HG02588 (cell line): ENCODE data around the gene IL31.
"Not testable (repeated sequence)": the region's sequence is repeated elsewhere in the genome, so short reads cannot be mapped to it uniquely, and the experiment has no call there.

Experiments used
- ATAC-seq: cut with Tn5 transposase; IDR thresholded peaks from one replicate; pipeline ENCODE4 v1.9.1; 2021; ENCODE audit warnings: mild to moderate bottlenecking, moderate library complexity; ENCODE audit not compliant: unreplicated experiment

The IL31 gene

DNA sequence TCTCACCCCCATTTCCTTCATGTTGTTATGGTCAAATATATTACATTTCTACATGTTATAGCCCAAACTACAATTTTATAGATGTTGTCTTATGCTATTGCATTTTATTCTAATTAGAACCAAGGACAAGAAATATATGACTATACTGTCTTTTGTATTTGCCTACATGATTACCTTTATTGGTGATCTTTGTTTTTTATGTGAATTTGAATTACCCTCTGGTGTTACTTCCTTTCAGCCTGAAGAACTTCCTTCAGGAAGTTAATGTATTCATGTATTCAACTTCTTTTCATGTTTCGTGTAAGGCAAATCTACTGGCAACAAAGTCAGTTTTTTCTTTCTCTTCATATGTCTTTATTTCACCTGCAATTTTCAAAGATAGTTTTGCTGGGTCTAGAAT lies 20.8 kb upstream of the IL31 start:
- ATAC-seq: no peak

DNA sequence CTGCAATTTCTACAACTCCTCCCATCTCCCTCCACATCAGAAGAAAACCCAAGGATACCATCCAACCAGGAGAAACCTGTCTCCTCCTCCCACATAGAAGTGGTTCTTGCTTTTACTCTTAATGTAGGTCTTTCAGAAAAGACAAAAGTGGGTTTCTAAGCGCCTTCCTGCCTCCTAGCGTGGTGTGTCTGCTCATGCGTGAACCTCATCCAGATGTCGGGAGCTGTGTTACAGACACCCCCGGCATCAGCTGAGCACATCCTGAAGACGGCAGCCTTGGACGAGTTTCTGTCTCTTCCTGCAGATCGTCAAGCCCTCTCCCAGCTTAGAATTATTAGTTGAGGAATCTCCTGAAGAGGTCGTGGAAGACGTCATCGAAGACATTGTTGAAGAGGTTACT lies 18.4 kb upstream of the IL31 start:
- ATAC-seq: no peak

DNA sequence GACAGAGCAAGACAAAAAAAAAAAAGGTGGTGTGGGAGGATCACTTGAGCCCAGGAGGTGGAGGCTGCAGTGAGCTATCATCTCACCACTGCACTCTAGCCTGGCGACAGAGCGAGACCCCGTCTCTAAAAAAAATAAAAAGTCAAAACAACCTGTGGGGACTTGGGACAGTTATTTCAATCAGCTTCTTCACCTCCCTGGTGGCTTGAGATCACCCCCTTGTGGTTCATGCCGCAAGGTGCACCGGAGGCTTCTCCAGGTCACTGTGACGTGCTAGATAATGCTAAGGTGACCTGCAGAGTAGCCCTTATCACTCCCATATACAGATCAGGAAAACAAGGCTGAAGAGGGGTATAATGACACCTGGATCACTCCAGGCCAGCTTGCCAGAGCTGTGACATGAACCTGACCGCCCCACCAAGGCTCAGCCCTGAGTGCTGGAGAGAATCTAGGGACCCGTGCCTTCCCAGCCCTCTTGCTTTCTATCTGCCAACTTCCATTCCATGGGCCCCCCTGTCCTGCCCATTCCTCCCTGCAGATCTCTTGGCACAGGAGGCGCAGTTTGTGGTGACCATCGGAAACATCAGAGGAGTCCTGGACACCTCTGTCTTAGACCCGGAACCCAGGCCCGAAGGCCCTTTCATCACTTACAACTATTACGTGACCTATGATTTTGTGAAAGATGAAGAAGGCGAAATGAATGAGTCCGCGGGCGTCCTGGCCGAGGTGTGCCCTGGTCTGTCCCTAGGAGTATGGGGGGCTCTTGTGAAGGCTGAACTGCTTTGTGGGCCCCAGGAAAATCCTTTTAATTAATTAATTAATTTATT lies 17.0 kb upstream of the IL31 start:
- ATAC-seq: no peak

DNA sequence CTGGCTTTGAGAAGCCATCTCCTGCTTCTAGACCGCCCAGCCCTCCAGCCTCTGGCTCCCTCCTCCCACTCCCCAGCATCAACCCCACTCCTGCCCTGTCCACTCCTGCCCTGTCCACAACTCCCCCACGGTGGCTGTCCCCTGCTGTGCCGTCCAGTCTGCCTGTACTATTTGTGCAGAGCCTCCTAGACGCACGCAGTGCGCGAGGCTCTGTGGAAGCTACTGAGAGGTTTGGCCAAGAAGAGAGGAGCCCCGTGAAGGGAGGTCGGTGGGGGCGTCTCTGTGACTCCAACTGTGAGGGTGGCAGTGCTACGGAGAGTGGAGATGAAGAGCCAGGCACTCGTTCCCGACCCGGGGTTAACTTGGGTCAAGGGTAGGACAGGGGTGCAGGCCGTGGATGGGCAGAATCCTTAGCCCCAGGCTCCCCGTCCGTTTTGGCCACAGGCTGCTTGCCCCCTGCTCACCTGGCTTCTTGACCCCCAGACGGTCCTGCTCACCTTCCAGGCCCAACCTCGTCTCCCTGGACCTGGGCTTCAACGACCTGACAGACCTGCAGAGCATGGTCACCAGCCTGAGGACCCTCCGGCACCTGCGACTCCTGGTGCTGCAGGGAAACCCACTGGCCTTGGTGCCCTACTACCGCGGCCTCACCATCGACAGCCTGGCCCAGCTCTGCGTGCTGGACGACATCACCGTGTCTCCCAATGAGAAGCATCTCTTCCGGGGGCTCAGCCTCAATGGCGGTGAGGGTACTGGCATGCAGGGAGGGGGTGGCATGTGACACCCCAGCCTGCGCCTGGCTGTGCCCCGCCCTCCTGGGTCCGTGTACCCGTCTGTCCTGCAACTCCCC lies 15.8 kb upstream of the IL31 start:
- no peak for ATAC-seq

DNA sequence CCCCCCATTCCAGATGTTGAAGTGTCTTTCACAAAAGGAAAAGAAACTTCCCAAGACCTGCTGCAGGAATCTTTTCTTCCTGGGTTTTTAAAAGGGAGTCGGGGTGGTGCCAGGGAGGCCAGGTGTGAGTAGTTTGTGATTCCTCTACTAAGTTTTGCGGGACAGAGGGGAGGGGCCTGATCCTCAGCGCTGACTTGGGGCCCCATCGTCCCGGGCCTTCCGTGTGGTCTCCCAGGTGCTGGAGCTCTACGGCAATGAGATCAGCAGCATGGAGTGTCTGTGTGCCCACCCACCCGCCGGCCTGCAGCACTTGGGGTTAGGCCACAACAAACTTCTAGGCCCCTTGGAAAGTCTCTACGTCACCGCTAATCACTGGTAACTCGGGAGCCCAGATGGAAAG lies 13.4 kb upstream of the IL31 start:
- no peak for ATAC-seq

DNA sequence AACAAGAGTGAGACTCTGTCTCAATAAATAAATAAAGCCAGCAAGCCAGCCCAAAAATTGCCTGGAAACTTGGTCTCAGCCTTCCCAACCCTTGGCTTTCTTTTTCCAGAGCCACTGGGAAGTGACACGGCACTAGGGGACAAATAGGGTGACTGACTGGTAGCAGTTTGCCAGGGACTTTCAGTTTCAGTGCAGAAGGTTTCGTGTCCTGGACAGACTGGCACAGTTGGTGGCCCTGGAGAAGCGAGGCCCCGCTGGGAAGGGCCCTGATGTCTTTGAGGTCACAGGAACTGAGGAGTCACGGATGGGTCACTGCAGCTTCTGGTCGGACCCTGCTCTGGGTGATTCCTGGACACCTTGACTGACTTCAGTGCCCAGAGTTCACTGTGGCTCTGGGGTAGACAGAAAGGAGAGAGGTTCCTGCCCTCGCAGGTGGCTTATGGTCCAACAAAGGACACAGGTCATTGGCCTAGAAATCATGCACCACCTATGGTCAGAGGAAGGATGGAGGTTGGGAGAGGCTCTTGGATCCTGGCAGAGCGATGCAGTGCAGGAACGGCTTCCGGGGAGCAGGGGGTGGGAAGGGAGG lies 11.6 kb upstream of the IL31 start:
- no peak for ATAC-seq

DNA sequence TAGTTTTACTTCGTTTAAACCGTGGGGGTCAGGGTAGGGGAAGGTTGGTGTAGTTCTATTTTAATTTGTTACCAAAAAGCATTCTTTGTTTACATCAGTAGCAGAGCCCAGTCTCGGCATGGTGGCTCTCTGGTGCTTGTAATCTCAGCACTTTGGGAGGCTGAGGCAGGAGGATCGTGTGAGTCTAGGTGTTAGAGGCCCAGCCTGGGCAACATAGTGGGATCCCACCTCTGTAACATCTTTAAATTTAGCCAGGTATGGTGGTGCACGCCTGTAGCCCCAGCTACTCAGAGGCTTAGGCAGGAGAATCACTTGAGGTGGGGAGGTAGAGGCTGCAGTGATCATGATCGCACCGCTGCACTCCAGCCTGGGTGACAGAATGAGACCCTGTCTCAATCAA lies 11.1 kb upstream of the IL31 start:
- no peak for ATAC-seq

DNA sequence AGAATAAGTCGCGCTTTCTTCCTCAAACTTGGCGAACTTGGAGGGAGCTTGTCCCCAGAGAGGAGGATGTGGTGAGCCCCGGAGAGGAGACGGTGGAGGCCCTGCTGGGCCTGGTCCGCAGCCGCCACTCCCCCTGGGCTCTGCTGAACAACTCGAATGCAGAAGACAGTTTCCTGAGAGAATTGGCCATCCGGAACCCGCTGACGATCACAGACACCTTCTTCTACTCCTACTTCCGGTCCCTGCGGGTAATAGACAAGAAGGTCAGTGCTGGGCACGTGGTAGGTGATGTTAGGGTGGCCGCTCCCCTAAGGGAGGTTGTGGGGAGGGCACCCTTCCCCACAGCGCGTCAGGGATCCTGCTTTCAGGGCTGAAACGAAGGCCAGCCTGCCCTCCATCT lies 10.5 kb upstream of the IL31 start:
- ATAC-seq: no peak

DNA sequence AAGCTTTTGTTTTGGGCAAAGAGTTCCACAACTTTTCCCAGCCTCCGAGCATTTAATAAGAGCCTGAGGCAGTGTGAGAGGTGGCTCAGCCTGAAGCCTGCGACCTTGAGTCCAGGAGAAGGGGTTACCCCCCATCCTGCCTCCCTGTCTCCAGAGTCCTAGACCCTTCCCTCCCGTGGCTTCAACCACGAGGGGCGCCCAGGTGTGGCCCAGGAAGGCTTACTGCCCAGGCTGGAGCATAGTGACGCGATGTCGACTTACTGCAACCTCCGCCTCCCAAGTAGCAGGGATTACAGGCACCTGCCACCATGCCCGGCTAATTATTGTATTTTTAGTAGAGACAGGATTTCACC lies 9.5 kb upstream of the IL31 start:
- no peak for ATAC-seq

DNA sequence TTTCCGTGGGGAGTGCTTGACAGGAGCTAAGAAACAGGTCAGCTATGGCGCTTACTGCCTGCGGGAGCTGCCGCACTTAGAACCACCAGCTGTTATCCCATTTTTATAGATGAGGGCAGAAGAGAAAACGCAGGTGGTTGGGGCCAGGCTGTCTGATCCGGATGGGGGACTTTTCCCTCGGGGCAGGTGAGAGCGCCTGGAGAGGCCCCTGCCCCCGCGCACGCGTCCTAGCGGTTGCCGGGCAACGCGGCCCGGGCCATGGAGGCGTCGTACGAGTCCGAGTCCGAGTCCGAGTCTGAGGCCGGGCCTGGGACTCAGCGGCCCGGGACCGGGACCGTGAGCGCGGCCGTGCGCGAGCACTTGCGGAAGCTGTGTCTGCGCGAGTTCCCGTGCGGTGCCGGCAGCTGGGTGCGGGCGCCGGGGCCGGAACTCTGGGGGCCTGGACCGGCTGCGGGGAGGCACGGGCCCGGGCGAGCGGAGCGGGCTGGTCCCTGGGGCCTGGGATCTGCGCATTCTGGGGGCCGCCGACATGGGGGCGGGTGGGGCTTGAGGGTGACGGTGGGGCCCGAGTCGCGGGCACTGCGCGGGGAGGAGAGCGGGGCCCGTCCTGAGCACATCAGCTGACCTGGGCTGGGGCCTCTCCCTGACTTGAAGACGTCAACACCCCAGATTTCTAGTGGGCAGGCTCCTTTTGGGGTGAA lies 9.0 kb upstream of the IL31 start, which contains the start of gene LRRC43:
Gene LRRC43, plus strand, starts transcription at position 237 of the 701 bp plus-strand sequence. Its CDS starts 22 bp downstream, at position 259.
- no peak for ATAC-seq

DNA sequence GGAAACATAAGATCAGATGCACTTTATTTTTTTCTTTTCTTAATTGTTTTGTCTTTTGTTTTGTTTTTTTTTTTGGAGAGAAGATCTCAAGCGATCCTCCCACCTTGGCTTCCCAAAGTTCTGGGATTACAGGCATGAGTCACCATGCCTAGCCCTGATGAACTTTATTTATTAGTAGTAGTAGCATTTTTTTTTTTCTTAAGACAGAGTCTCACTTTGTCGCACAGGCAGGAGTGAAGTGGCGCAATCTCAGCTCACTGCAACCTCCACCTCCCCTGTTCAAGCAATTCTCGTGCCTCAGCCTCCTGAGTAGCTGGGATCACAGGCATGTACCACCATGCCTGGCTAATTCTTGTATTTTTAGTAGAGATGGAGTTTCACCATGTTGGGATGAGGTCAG lies 2.5 kb upstream of the IL31 start:
- not testable (repeated sequence) for ATAC-seq

DNA sequence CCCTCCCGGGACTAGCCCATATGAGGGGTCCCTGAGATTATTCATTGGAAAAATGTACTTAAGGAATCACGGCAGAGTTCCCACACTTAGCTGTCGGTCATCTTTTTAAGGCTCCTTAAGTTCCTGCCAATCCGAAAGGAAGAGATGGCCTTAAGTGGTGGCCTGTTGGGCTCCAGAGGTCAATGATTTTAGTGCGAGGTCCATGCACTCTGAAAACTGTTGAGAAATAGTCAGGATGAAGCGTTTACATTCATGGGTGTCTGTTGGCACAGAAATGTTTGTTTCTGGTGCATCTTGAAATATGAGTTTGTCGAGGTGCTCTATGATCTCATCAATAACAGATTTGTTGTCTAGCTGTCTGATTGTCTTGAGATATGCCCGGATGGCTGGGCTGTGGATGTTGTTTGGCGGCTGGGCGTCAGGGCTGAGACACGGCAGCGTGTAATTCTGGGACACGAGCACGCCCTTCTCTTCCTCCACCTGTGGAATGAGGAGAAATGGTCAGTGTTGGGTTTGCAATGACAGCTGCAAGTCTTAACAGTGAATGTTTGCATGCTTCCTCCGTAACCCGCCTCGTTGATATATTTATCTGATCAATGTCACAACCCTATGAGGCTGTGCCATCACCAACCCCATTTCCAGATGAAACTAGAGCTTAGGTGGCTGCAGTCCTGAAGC lies 1.6 kb downstream of the IL31 start:
- no peak for ATAC-seq

DNA sequence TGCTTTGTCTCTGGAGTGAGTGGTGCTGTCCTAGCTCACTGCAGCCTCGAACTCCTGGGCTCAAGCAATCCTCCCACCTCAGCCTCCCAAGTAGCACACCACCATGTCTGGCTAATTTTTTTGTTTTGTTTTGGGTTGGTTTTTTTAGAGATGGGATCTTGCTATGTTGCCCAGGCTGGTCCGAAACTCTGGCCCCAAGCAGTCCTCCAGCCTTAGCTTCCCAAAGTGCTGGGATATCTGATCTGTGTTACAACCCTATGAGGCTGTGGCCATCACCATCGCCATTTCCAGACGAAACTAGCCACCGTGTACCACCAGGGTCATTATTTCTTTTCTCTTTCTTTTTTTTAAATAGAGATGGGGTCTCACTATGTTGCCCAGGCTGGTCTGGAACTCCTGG lies 2.6 kb downstream of the IL31 start:
- no peak for ATAC-seq

DNA sequence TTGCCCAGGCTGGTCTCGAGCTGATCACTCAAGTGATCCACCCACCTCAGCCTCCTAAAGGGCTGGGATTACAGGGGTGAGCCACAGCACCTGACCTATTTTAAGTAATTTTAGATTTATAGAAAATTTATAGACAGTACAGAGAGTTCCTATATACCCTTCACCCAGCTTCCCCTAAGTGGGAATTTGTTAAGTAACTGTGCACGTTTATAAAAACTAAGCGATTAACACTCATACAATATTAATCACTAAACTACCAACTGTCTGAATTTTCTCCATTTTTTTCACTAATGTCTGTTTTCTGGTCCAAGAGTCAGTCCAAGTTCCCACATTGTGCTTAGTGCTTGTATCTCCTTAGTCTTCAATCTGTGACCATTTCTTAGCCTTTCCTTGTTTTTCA lies 5.5 kb downstream of the IL31 start:
- ATAC-seq: no peak

DNA sequence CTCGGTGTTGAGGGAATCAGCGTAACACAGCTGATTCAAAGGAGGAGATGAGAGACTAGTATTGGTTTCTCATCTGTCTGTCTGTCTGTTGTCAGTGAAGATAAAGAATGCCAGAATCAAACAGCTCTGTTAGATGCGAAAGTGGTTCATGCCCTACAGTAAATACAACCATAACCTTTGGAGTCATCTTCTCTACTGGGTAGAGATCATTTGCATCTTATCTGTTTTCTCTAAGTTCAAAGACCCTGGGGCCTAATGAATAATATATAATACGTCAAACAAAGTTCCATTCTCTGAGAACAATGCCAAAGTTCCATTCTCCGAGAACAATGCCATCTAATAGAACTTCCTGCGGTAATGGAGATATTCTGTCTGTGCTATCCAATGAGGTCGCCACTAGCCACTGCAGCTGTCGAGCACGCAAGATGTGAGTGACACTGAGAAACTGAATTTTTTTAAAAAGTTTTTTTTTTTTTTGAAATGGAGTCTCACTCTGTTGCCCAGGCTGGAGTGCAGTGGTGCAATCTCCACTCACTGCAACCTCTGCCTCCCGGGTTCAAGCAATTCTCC lies 6.6 kb downstream of the IL31 start:
- ATAC-seq: no peak

DNA sequence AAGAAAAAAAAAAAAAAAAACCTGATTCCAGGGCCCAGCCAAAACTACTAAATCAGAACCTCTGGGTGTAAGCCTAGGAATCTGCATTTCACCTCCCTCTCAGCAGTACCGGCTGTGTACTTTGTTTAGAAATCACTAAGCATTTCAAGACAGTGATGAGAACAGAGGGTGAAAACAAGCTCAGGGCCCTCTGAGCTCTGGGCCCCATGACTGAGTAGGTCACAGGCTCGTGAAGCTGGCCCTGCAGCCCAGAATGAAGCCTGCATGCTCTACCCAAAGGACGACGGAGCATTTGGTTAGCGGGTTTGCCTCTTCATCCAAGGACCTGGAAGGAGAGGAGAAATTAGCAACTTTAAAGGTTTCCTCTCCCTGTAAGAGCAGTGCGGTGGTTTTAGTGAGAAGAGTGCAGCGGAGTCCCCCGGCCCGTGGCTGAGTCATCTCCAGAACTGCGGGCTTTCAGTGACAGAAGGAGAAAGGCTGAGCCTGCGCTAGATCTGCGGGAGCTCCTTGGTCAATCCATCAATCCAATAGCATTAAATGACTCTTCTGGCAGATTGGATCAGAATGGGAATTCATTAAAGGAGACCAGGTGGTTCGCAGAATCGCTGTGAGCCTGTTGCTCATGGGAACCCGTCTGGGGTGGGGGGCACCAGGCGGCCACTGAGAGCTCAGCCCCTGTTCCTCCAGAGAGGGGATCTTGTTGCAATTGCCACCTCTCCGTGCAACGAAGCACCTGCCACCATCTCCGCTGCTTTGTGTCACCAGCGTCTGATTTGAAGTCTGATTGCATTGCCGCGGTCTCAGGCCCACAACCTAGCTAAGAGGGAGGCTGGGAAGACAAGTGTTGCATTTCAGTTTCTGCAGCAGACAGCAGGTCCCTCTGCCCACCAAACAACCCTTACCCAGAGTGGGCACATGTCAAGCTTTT lies 7.3 kb downstream of the IL31 start:
- ATAC-seq: no peak

DNA sequence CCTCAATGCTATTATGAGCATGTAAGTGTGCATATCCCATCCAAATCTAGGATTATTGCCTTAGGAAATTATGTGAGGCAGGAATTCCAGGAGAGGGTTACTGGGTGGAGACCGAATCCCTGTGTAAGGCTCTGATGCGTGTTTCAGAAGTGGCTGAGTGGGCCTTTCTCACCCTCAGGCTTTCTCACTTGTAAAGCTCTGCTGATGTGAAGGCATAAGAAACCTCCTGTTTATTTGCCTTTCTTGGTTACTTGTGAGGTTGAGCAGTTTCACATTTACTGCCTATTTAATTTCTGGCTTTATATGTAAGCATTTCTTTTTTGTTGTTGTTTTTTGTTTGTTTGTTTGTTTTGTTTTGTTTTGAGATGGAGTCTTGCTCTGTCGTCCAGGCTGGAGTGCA lies 11.0 kb downstream of the IL31 start:
- no peak for ATAC-seq

DNA sequence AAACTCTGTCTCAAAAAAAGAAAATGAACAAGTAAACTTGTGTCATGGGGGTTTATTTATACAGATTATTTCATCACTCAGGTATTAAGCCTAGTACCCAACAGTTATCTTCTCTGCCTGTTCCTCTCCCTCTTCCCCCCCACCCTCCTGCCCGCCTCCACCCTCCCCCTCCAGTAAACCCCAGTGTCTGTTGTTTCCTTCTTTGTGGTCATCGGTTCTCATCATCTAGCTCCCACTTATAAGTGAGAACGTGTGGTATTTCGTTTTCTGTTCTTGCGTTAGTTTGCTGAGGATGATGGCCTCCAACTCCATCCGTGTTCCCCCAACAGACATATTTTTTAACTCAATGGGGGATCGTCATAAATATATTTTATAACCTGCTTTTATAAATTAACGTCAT lies 12.3 kb downstream of the IL31 start:
- no peak for ATAC-seq

DNA sequence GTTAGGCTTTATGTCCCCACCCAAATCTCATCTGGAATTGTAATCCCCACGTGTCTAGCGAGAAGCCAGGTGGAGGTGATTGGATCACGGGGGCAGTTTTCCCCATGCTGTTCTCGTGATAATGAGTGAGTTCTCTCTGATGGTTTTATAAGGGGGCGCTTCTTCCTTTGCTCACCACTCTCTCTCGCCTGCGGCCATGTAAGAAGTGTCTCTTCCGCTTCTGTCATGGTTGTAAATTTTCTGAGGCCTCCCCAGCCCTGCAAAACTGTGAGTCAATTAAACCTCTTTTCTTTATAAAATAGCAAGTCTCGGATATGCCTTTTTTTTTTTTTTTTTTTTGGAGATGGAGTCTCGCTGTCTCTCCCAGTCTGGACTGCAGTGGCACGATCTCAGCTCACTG lies 13.3 kb downstream of the IL31 start:
- no peak for ATAC-seq
